ENCODE data around the gene DOCK4.

DOCK4 gene

DNA sequence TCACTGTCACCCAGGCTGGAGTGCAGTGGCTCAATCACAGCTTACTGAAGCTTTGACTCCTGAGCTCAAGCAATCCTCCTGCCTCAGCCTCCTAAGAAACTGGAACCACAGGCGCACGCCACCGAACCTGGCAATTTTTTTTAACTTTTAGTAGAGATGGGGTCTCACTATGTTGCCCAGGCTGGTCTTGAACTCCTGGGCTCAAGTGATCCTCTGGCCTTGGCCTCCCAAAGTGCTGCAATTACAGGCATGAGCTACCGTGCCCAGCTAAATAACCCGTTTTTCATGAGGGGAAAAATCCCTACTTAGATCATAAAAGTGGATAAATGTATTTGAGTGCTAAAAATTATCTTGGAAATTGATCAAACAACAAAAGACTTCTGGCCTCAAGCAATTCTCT is 443.4 kb downstream of the DOCK4 start:
- Histone ChIP-seq H3K9ac (ENCODE audit: low read depth, low read length) (no peak overlapping the region), H3K9me3 (ENCODE audit: control insufficient read depth, insufficient read depth, low read length) (no peaks in the 10 kb centered on the region), H3K4me3 (ENCODE audit: low read depth, low read length) (no peak overlapping the region), H3K36me3 (ENCODE audit: control insufficient read depth, insufficient read depth, low read length) (peaks cover 14% of the 10 kb centered on the region; the same call in 1 of the 2 replicates), H3K27me3 (ENCODE audit: control insufficient read depth, insufficient read depth, low read length) (no peaks in the 10 kb centered on the region), H3K27ac (ENCODE audit: low read depth, low read length) (no peak overlapping the region), H3K4me1 (ENCODE audit: control insufficient read depth, insufficient read depth, low read length) (0 out of 2 replicates have a peak, but pooled peaks cover 2% of the 10 kb centered on the region)

DNA sequence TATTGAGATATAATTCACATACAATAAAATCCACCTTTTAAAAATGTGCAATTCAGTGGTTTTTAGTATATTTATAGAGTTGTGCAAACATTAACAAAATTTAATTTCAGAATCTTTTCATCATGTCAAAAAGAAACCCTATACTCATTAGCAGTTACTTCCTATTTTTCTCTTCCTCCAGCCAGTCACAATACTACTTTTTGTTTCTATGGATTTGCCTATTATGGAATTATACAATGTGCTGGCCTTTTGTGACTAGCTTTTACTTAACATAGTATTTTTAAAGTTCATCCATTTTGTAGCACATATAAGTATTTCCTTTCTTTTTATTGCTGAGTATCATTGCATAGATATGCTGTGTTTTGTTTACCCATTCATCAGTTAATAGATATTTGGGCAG is 444.0 kb downstream of the DOCK4 start:
- no peaks in the 10 kb centered on the region for H3K27me3 ChIP-seq (ENCODE audit: control insufficient read depth, insufficient read depth, low read length)
- no peaks in the 10 kb centered on the region for H3K9me3 ChIP-seq (ENCODE audit: control insufficient read depth, insufficient read depth, low read length)
- H3K27ac ChIP-seq (ENCODE audit: low read depth, low read length): no peak overlapping the region
- 0 out of 2 replicates have a peak, but pooled peaks cover 7% of the 10 kb centered on the region for H3K4me1 ChIP-seq (ENCODE audit: control insufficient read depth, insufficient read depth, low read length)
- no peak overlapping the region for H3K4me3 ChIP-seq (ENCODE audit: low read depth, low read length)
- H3K9ac ChIP-seq (ENCODE audit: low read depth, low read length): no peak overlapping the region
- H3K36me3 ChIP-seq (ENCODE audit: control insufficient read depth, insufficient read depth, low read length): peaks cover 14% of the 10 kb centered on the region; the same call in 1 of the 2 replicates

DNA sequence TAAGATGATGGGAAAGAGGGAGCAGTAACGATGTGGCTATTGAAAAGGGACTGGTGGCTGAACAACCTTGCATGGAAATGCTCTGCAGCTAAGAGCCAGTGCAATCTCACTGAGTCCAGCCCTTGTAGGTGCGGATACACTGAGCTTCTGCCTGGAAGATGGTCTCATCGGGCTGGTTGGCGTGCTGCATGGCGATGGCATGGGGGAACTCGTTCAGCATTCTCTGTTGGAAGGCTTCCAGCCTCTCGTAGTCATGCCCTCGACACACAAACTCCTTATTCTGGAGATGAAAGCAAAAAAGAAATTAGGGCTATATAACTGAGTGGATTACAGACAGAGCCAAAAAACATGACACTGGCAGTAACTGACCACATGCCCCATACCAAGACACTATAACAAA is 446.2 kb downstream of the DOCK4 start:
- no peaks in the 10 kb centered on the region for H3K9me3 ChIP-seq (ENCODE audit: control insufficient read depth, insufficient read depth, low read length)
- H3K9ac ChIP-seq (ENCODE audit: low read depth, low read length): no peak overlapping the region
- no peak overlapping the region for H3K27ac ChIP-seq (ENCODE audit: low read depth, low read length)
- no peak overlapping the region for H3K4me3 ChIP-seq (ENCODE audit: low read depth, low read length)
- H3K36me3 ChIP-seq (ENCODE audit: control insufficient read depth, insufficient read depth, low read length): peaks cover 14% of the 10 kb centered on the region; the same call in 1 of the 2 replicates
- H3K4me1 ChIP-seq (ENCODE audit: control insufficient read depth, insufficient read depth, low read length): peaks cover 16% of the 10 kb centered on the region; the same call in 1 of the 2 replicates
- H3K27me3 ChIP-seq (ENCODE audit: control insufficient read depth, insufficient read depth, low read length): no peaks in the 10 kb centered on the region

DNA sequence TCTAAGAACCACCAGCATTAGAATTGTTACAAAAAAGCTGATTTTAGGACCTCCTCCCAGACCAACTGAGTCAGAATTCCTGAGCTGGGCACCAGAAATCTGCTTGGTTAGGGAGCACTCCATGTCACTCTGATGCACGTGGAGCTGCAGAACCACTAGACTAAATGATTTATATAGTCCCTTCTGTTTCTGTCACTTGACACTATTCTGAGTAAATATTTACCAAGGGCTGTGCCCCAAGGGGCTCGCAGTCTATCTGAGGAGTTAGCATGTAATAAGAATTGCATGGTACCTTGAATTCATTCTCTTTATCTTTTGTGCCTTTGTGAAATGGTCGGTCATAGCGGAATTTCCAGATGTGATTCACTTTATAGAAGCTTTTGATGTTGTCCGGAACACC is 447.9 kb downstream of the DOCK4 start:
- Histone ChIP-seq H3K27me3 (ENCODE audit: control insufficient read depth, insufficient read depth, low read length) (no peaks in the 10 kb centered on the region), H3K4me3 (ENCODE audit: low read depth, low read length) (no peak overlapping the region), H3K9ac (ENCODE audit: low read depth, low read length) (no peak overlapping the region), H3K27ac (ENCODE audit: low read depth, low read length) (no peak overlapping the region), H3K4me1 (ENCODE audit: control insufficient read depth, insufficient read depth, low read length) (peaks cover 16% of the 10 kb centered on the region; the same call in 1 of the 2 replicates), H3K36me3 (ENCODE audit: control insufficient read depth, insufficient read depth, low read length) (peaks cover 14% of the 10 kb centered on the region; the same call in 1 of the 2 replicates), H3K9me3 (ENCODE audit: control insufficient read depth, insufficient read depth, low read length) (no peaks in the 10 kb centered on the region)

DNA sequence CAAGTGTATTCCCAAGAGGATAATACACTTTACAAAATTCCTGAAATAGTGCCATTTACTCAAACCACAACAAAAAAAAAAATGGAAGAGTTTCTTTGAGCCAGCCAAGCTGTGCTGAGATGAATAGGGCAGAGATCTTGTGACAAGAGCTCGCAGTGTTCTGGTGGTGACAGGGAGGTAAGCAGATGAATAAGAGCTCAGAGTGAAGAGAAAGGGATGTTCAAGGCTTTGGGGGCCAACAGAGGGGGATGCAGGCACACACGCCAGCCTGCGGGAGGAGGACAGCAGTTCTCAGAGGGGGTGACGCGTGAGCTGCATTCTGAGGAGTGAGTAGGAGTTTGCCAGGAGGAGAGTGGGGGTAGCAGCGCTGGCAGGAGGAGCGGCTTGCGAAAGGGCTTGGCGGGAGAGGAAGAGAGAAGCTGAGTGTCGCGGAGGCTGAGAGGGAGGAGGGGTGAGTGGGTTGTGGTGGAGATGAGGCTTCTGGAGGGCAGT is 449.5 kb downstream of the DOCK4 start:
- Histone ChIP-seq H3K27ac (ENCODE audit: low read depth, low read length) (peak overlapping the region; percentile 18), H3K4me1 (ENCODE audit: control insufficient read depth, insufficient read depth, low read length) (peaks cover 16% of the 10 kb centered on the region; the same call in 1 of the 2 replicates), H3K9me3 (ENCODE audit: control insufficient read depth, insufficient read depth, low read length) (no peaks in the 10 kb centered on the region), H3K36me3 (ENCODE audit: control insufficient read depth, insufficient read depth, low read length) (peaks cover 12% of the 10 kb centered on the region; the same call in 1 of the 2 replicates), H3K4me3 (ENCODE audit: low read depth, low read length) (peak overlapping the region; percentile 5; the same call in 1 of the 2 replicates), H3K9ac (ENCODE audit: low read depth, low read length) (no peak overlapping the region), H3K27me3 (ENCODE audit: control insufficient read depth, insufficient read depth, low read length) (no peaks in the 10 kb centered on the region)

DNA sequence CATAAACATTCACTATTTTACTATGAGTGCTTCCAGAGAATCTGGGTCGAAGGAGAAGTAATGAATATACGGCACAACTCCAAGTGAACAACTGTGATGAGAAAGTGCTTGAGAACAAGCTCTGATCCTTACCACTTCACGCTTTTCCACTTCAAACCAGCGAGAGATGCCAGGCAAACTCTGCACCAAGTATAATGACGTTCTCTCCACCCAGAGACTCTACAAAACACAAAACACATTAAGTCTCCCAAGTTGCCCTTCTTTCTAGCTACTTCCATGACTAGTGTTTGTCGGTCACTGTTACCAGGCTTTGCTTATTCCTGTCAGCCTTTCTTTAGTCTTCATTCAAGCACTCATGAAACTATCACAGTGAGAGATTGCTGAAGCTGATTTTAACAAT is 450.8 kb downstream of the DOCK4 start:
- peaks cover 16% of the 10 kb centered on the region; the same call in 1 of the 2 replicates for H3K4me1 ChIP-seq (ENCODE audit: control insufficient read depth, insufficient read depth, low read length)
- no peaks in the 10 kb centered on the region for H3K27me3 ChIP-seq (ENCODE audit: control insufficient read depth, insufficient read depth, low read length)
- H3K27ac ChIP-seq (ENCODE audit: low read depth, low read length): no peak overlapping the region
- H3K9ac ChIP-seq (ENCODE audit: low read depth, low read length): no peak overlapping the region
- peaks cover 12% of the 10 kb centered on the region; the same call in 1 of the 2 replicates for H3K36me3 ChIP-seq (ENCODE audit: control insufficient read depth, insufficient read depth, low read length)
- H3K9me3 ChIP-seq (ENCODE audit: control insufficient read depth, insufficient read depth, low read length): no peaks in the 10 kb centered on the region
- no peak overlapping the region for H3K4me3 ChIP-seq (ENCODE audit: low read depth, low read length)

DNA sequence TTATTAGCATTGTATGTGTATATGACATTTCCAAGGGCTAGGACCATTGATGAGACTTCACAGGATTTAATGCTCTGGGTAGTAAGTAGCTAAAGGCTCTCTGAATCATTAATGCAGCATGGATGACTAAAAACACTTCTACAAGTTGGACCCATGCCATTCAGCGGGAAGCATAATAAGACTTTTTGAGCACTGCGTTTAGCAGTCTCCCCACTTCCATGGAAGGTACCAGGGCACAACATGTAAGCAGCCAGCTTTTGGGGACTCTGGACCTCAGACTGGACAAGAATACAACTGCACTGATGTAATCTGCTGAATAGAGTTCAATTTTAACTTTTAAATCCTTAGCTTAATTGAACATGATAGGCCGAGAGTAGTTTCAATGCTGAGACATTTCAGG is 452.2 kb downstream of the DOCK4 start:
- Histone ChIP-seq H3K4me1 (ENCODE audit: control insufficient read depth, insufficient read depth, low read length) (peaks cover 16% of the 10 kb centered on the region; the same call in 1 of the 2 replicates), H3K9me3 (ENCODE audit: control insufficient read depth, insufficient read depth, low read length) (no peaks in the 10 kb centered on the region), H3K36me3 (ENCODE audit: control insufficient read depth, insufficient read depth, low read length) (peaks cover 6% of the 10 kb centered on the region; the same call in 1 of the 2 replicates), H3K9ac (ENCODE audit: low read depth, low read length) (no peak overlapping the region), H3K27me3 (ENCODE audit: control insufficient read depth, insufficient read depth, low read length) (no peaks in the 10 kb centered on the region), H3K27ac (ENCODE audit: low read depth, low read length) (no peak overlapping the region), H3K4me3 (ENCODE audit: low read depth, low read length) (no peak overlapping the region)

DNA sequence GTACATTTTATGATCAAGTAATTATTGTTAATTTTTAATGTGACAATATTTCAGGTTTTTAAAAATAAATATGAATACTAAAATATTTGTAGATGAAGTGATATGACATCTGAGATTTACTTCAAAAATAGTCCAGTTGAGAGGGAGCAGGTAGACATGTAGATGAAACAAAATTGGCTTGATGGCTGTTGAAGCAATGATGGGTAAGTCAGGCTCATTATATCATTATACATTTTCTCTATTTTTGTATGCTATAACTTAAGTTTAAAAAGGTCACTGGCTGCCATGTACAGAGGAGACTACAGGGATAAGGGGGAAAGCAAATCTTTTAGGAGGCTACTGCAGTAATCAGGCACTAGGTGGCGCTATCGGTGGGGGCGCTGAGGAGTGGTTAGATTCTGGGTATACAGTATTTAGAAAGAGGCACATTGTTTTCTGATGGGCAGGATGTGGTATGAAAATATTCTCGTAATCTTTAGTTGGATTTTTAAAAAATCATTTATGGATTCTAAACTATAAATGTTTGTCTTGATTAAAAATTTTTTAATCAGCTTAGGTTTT is 454.1 kb downstream of the DOCK4 start:
- H3K27ac ChIP-seq (ENCODE audit: low read depth, low read length): no peak overlapping the region
- H3K36me3 ChIP-seq (ENCODE audit: control insufficient read depth, insufficient read depth, low read length): no peaks in the 10 kb centered on the region
- H3K4me1 ChIP-seq (ENCODE audit: control insufficient read depth, insufficient read depth, low read length): peaks cover 8% of the 10 kb centered on the region; the same call in 1 of the 2 replicates
- no peaks in the 10 kb centered on the region for H3K27me3 ChIP-seq (ENCODE audit: control insufficient read depth, insufficient read depth, low read length)
- H3K4me3 ChIP-seq (ENCODE audit: low read depth, low read length): no peak overlapping the region
- no peaks in the 10 kb centered on the region for H3K9me3 ChIP-seq (ENCODE audit: control insufficient read depth, insufficient read depth, low read length)
- no peak overlapping the region for H3K9ac ChIP-seq (ENCODE audit: low read depth, low read length)

DNA sequence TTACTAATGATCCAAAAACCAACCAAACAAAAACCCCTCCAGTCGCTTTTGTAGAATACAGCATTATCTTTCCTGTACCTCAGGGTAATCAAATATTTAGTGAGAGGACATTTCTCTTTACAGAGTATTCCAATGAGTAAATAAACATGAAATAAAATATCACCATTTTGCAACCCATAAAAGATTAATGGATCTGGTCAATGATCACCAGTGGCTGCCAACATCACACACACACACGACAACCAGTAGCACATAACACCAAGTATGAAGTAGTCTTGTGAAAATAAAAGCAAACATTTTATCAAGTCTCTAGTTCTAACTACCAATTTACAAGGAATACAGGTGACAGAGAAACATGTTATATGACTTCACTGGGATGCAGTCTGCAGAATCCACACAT is 455.3 kb downstream of the DOCK4 start:
- Histone ChIP-seq H3K36me3 (ENCODE audit: control insufficient read depth, insufficient read depth, low read length) (0 out of 2 replicates have a peak, but pooled peaks cover 2% of the 10 kb centered on the region), H3K27me3 (ENCODE audit: control insufficient read depth, insufficient read depth, low read length) (no peaks in the 10 kb centered on the region), H3K9me3 (ENCODE audit: control insufficient read depth, insufficient read depth, low read length) (no peaks in the 10 kb centered on the region), H3K27ac (ENCODE audit: low read depth, low read length) (no peak overlapping the region), H3K4me3 (ENCODE audit: low read depth, low read length) (no peak overlapping the region), H3K4me1 (ENCODE audit: control insufficient read depth, insufficient read depth, low read length) (no peaks in the 10 kb centered on the region), H3K9ac (ENCODE audit: low read depth, low read length) (no peak overlapping the region)

DNA sequence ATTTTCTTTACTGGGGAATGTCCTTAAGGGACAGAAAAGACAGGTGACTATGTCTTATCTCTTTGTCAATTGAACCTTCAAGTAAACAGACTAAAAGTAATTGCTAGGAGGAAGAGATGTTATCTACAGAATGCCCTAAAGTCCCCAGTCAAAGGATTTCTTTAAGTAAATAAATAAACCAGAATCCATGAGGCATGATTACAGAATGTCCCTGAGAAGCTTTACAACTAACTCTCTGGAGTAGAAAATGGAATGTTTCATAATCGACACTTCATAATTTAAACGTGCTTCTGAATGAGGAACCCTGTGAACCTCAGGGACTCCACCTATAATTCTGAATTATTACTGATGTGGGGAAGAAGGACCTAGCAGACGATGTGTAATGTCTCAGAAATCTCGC is 456.0 kb downstream of the DOCK4 start:
- Histone ChIP-seq H3K36me3 (ENCODE audit: control insufficient read depth, insufficient read depth, low read length) (0 out of 2 replicates have a peak, but pooled peaks cover 2% of the 10 kb centered on the region), H3K27me3 (ENCODE audit: control insufficient read depth, insufficient read depth, low read length) (no peaks in the 10 kb centered on the region), H3K9ac (ENCODE audit: low read depth, low read length) (no peak overlapping the region), H3K4me1 (ENCODE audit: control insufficient read depth, insufficient read depth, low read length) (no peaks in the 10 kb centered on the region), H3K9me3 (ENCODE audit: control insufficient read depth, insufficient read depth, low read length) (no peaks in the 10 kb centered on the region), H3K4me3 (ENCODE audit: low read depth, low read length) (no peak overlapping the region), H3K27ac (ENCODE audit: low read depth, low read length) (no peak overlapping the region)

DNA sequence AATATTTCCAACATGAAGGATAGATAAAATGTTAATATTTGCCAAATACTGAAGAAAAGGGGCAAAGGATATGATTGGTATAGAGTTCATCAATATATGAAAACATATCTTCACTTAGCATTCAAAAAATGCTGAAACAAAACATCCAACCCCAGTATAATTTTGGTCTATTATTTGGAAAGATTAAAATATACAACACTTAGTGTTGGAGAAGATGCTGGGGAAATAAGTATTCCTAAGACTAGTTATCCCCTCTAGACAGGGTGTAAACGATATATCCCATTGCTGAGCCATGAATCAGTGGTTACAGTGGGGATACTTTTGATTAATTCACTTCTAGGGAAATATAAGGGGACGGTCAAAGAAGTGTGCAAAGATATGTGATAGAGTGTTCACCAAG is 456.6 kb downstream of the DOCK4 start:
- Histone ChIP-seq H3K9me3 (ENCODE audit: control insufficient read depth, insufficient read depth, low read length) (no peaks in the 10 kb centered on the region), H3K27me3 (ENCODE audit: control insufficient read depth, insufficient read depth, low read length) (no peaks in the 10 kb centered on the region), H3K27ac (ENCODE audit: low read depth, low read length) (no peak overlapping the region), H3K4me1 (ENCODE audit: control insufficient read depth, insufficient read depth, low read length) (no peaks in the 10 kb centered on the region), H3K9ac (ENCODE audit: low read depth, low read length) (no peak overlapping the region), H3K4me3 (ENCODE audit: low read depth, low read length) (no peak overlapping the region), H3K36me3 (ENCODE audit: control insufficient read depth, insufficient read depth, low read length) (0 out of 2 replicates have a peak, but pooled peaks cover 2% of the 10 kb centered on the region)
